Chondrocyte (in vitro differentiated cells): ENCODE measurements around the gene MACROH2A1. TPM values are rescaled to one million over a fixed set of nuclear protein-coding genes. Genes with fewer than 3 reads are reported as not detected.
A peak's percentile ranks its signal among the peaks of the same experiment; 100 is the strongest.

Experiments used
- DNase-seq: peaks from one replicate; pipeline ENCODE4 v3.0.0; 2021; ENCODE audit warnings: mixed read lengths, low spot score
- H3K27ac Mint-ChIP-seq: one replicate; pipeline ENCODE4 v1.8.0; 2021; ENCODE audit warnings: mild to moderate bottlenecking, moderate library complexity, mixed read lengths; ENCODE audit not compliant: unreplicated experiment
- H3K27me3 Mint-ChIP-seq: 2 replicates; pipeline ENCODE4 v1.8.0; 2021; ENCODE audit warnings: low read depth, mixed read lengths
- H3K36me3 Mint-ChIP-seq: 2 replicates; pipeline ENCODE4 v1.8.0; 2021; ENCODE audit warnings: low read depth, mixed read lengths
- H3K4me1 Mint-ChIP-seq: 2 replicates; pipeline ENCODE4 v1.8.0; 2021; ENCODE audit warnings: low read depth, mild to moderate bottlenecking, mixed read lengths
- H3K4me3 Mint-ChIP-seq: one replicate; pipeline ENCODE4 v1.8.0; 2021; ENCODE audit warnings: mild to moderate bottlenecking, moderate library complexity, mixed read lengths; ENCODE audit not compliant: unreplicated experiment
- H3K9me3 Mint-ChIP-seq: 2 replicates; pipeline ENCODE4 v1.8.0; 2021; ENCODE audit warnings: low read depth, mixed read lengths
- total RNA-seq: library from RNA; stranded (reverse); gene quantifications from 3 replicates; pipeline ENCODE4 v1.2.1, GENCODE V29; 2021
- TF ChIP-seq, protein P1 (sequence below): fragments of 200-600 bp; sonication (generic); IDR thresholded peaks from 2 replicates; pipeline ENCODE4 v1.5.0; 2021; ENCODE audit warnings: antibody characterized with exemption, mild to moderate bottlenecking, moderate library complexity

MACROH2A1 gene
- total RNA-seq, 1 donor from 2014 or later: 100 TPM

- no peaks in the 10 kb centered on the region for H3K9me3 Mint-ChIP-seq
- DNase-seq: no peak
- no peaks in the 10 kb centered on the region for H3K27me3 Mint-ChIP-seq
- no peak overlapping the region for H3K4me3 Mint-ChIP-seq
- peak overlapping the region; percentile 54 for H3K27ac Mint-ChIP-seq
- TF ChIP-seq, protein P1, sequence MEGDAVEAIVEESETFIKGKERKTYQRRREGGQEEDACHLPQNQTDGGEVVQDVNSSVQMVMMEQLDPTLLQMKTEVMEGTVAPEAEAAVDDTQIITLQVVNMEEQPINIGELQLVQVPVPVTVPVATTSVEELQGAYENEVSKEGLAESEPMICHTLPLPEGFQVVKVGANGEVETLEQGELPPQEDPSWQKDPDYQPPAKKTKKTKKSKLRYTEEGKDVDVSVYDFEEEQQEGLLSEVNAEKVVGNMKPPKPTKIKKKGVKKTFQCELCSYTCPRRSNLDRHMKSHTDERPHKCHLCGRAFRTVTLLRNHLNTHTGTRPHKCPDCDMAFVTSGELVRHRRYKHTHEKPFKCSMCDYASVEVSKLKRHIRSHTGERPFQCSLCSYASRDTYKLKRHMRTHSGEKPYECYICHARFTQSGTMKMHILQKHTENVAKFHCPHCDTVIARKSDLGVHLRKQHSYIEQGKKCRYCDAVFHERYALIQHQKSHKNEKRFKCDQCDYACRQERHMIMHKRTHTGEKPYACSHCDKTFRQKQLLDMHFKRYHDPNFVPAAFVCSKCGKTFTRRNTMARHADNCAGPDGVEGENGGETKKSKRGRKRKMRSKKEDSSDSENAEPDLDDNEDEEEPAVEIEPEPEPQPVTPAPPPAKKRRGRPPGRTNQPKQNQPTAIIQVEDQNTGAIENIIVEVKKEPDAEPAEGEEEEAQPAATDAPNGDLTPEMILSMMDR: no peak
- peaks cover 22% of the 10 kb centered on the region for H3K4me1 Mint-ChIP-seq
- no peaks in the 10 kb centered on the region for H3K36me3 Mint-ChIP-seq
Observed at GRCh38 chr5:135308752-135309151, 90.3 kb downstream of the MACROH2A1 start.

DNA sequence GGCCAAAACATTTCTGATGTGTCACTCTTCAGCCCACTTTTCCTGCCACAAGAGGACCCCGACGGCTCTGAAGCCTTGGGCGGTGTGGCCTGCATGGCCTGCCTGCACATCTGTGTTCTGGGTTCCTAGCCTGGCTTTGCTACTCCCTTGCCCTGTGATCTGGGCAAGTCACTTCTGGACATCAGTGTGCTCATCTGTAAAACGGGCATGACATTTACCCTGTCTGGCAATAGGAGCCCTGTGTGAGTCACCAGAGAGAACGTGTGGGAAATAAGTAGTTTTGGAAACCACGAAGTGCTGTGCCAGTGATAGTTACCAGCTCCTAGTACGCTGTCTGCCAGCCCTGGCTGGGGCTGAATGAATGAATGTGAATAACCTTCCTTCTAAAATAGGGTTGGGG, 90.8 kb downstream of the MACROH2A1 start:
- TF ChIP-seq, protein P1: no peak
- no peak overlapping the region for H3K4me3 Mint-ChIP-seq
- H3K36me3 Mint-ChIP-seq: no peaks in the 10 kb centered on the region
- no peaks in the 10 kb centered on the region for H3K9me3 Mint-ChIP-seq
- DNase-seq: no peak
- H3K4me1 Mint-ChIP-seq: peaks cover 22% of the 10 kb centered on the region
- H3K27me3 Mint-ChIP-seq: no peaks in the 10 kb centered on the region
- H3K27ac Mint-ChIP-seq: peak overlapping the region; percentile 54

DNA sequence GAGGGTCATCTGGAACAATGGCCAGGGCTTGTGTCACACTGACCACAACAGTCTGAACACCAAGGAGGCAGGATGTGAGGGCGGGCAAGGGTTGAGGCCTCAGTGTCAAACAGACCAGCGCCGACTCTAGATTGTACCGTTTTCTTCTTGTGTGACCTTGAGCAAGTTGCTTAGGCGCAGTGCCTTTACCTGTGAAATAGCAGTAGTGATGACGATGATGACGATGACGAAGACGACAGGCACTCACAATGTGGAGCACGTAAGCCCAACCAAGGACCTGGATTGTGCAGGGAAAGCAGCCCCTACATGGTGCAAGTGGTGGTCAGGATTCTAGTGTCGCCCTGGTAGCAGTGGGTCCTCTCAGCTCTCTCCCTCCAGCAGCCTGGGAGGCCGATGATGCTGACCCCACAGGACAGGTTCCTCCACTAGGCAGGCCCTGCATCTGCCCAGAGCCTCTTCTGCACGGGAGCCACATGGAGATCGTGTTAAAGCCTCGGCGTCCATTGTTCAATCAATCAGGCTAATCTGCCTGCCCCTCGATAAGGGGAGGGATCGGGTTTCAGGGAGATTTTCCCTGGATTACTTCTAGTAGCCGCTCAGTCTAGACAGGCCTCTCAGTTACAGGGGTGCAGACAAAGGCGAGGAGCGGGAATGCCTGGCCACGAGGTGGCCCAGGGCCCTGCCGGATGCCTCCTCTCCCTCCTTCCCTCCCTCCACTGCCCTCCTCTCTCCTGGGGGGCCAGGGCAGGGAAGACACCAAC, 91.7 kb downstream of the MACROH2A1 start:
- H3K27ac Mint-ChIP-seq: no peak overlapping the region

DNA sequence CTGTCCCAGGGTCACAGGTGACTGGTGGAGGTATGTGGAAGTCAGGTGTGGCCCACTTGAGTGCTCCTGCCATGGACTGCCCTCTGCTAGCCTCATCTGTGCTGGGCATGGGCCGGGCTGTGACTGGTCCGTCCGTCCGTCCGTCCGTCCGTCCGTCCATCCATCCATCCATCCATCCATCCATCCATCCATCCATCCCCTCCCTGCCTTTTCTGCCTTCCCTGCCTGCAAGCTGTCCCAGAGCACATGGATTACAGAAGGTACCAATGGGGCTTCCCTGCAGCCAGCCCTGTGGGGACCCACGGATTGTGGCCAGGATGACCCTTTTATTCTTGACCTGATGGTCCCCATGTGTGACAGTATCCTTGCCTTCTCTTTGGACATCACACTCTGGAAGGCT, 92.5 kb downstream of the MACROH2A1 start:
- H3K36me3 Mint-ChIP-seq: no peaks in the 10 kb centered on the region
- H3K4me1 Mint-ChIP-seq: peaks cover 22% of the 10 kb centered on the region
- H3K27me3 Mint-ChIP-seq: peaks cover 2% of the 10 kb centered on the region
- TF ChIP-seq, protein P1: no peak
- H3K27ac Mint-ChIP-seq: no peak overlapping the region
- no peak overlapping the region for H3K4me3 Mint-ChIP-seq
- H3K9me3 Mint-ChIP-seq: no peaks in the 10 kb centered on the region
- no peak for DNase-seq

More for the DNA sequence above, 91.7 kb downstream of the MACROH2A1 start:
- Mint-ChIP-seq H3K9me3 (no peaks in the 10 kb centered on the region), H3K27me3 (peaks cover under 1% of the 10 kb centered on the region), H3K4me1 (peaks cover 22% of the 10 kb centered on the region), H3K36me3 (no peaks in the 10 kb centered on the region), H3K4me3 (no peak overlapping the region)
- TF ChIP-seq, protein P1: no peak
- DNase-seq: no peak

DNA sequence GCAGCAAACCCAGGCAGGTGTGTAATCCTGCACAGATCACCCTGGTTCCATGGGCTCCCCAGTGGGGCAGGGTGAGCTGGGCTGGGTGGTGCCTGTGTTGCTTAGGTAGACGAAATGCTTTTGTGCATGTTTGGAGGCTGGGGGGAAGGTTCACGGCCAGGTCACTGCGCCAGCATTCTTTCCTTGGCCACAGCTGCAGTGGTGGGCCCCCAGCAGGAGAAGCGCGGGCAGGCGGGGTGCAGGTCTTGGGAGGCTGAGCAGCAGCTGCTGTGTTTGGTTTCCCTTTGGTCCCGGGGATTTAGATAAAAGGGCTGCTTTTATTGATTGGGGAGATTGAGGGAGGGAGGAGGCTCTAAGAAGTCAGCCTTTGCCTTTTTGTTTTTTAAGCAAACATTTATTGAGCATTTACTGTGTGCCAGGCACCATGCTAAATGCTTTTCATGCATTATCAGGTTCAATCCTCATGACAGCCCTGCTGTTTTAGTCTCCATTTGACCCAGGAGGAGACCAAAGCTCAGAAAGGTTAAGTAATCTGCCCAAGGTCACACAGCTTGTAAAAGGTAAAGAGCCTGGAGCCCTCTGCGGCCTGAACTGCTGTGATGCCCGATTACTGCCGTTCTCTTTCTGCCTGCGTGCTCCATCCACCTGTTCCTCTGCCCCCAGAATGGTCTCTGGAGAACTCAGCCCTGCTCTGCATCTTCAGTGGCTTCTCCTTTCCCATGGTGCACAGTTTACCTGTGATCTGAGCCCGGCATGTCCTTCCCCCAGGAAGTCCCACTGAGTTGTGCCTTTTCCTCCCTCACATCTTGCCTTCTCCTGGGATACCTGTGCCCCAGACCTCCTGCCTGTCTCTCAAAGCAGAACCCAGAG, 94.4 kb downstream of the MACROH2A1 start:
- no peak overlapping the region for H3K4me3 Mint-ChIP-seq
- TF ChIP-seq, protein P1: no peak
- H3K27ac Mint-ChIP-seq: no peak overlapping the region
- no peaks in the 10 kb centered on the region for H3K9me3 Mint-ChIP-seq
- no peak for DNase-seq
- peaks cover 14% of the 10 kb centered on the region for H3K4me1 Mint-ChIP-seq
- H3K36me3 Mint-ChIP-seq: no peaks in the 10 kb centered on the region
- peaks cover 8% of the 10 kb centered on the region for H3K27me3 Mint-ChIP-seq
